Upper lobe of right lung (tissue), 1 donor: Measurements from ENCODE around the gene SLC10A7. TPM values are rescaled to one million over a fixed set of nuclear protein-coding genes. Genes with fewer than 3 reads are reported as not detected.

Source experiments
- ATAC-seq: fragments of 200-7000 bp; cut with Tn5 transposase; one replicate; pipeline ENCODE4 v1.9.1; 2020; ENCODE audit warnings: mild to moderate bottlenecking, moderate library complexity
- DNase-seq: peaks from one replicate; pipeline ENCODE4 v3.0.0-alpha.2; 2020
- H3K27ac ChIP-seq: fragments of 200-600 bp; one replicate; pipeline ENCODE4 v1.8.0; 2022
- H3K27me3 ChIP-seq: fragments of 200-600 bp; one replicate; pipeline ENCODE4 v1.8.0; 2022; ENCODE audit warnings: mild to moderate bottlenecking
- H3K36me3 ChIP-seq: fragments of 200-600 bp; one replicate; pipeline ENCODE4 v1.8.0; 2022
- H3K4me1 ChIP-seq: fragments of 200-600 bp; one replicate; pipeline ENCODE4 v1.8.0; 2022
- H3K4me3 ChIP-seq: fragments of 200-600 bp; one replicate; pipeline ENCODE4 v1.8.0; 2022; ENCODE audit warnings: mild to moderate bottlenecking
- H3K9me3 ChIP-seq: fragments of 200-600 bp; one replicate; pipeline ENCODE4 v1.8.0; 2022
- intact Hi-C: fragments of 100-400 bp; cut with DNase I; formaldehyde crosslinking; loops from one replicate; pipeline ENCODE4 v1.11.0; 2022
- total RNA-seq: library from RNA; stranded (reverse); fragmentation: NEBNext Ultra II Directional; extraction: Animal tissue kit (Norgen Biotek cat#: 25700); gene quantifications from one replicate; pipeline ENCODE4 v1.2.1, GENCODE V29; 2021
- TF ChIP-seq, protein P1 (sequence below): fragments of 200-600 bp; IDR thresholded peaks from one replicate; pipeline ENCODE4 v1.8.0; 2022; ENCODE audit warnings: antibody characterized with exemption
- donor health status: DM: no; HTN: yes; CAD: no; lungs with severe emphysema.

Gene SLC10A7
- total RNA-seq, 1 donor from 2014 or later: 19.3 TPM

DNA sequence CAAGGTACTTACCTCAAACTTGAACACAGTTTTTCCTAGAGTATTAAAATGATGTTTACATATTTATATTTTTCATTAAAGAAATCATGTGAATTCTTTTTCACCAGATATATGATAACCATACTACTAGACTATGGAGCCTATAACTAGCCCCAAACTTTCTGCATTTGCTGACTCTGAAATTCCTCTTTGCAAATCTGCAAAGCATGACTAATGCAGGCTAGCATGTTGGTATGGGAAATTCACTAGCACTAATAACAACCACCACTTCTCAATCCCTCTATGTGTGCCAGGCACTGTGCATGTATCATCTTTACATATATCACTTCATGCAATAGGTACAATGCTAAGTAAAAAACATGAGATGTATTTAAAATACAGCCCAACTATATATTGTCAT lies 51.1 kb downstream of the SLC10A7 start:
- no peak for ATAC-seq
- Histone ChIP-seq H3K36me3 (no peaks in the 10 kb centered on the region), H3K27me3 (no peaks in the 10 kb centered on the region), H3K4me1 (no peaks in the 10 kb centered on the region), H3K4me3 (no peak overlapping the region), H3K9me3 (no peaks in the 10 kb centered on the region), H3K27ac (no peak overlapping the region)
- DNase-seq: no peak
- TF ChIP-seq, protein P1, sequence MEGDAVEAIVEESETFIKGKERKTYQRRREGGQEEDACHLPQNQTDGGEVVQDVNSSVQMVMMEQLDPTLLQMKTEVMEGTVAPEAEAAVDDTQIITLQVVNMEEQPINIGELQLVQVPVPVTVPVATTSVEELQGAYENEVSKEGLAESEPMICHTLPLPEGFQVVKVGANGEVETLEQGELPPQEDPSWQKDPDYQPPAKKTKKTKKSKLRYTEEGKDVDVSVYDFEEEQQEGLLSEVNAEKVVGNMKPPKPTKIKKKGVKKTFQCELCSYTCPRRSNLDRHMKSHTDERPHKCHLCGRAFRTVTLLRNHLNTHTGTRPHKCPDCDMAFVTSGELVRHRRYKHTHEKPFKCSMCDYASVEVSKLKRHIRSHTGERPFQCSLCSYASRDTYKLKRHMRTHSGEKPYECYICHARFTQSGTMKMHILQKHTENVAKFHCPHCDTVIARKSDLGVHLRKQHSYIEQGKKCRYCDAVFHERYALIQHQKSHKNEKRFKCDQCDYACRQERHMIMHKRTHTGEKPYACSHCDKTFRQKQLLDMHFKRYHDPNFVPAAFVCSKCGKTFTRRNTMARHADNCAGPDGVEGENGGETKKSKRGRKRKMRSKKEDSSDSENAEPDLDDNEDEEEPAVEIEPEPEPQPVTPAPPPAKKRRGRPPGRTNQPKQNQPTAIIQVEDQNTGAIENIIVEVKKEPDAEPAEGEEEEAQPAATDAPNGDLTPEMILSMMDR: no peak
- intact Hi-C loops: no loop called here

DNA sequence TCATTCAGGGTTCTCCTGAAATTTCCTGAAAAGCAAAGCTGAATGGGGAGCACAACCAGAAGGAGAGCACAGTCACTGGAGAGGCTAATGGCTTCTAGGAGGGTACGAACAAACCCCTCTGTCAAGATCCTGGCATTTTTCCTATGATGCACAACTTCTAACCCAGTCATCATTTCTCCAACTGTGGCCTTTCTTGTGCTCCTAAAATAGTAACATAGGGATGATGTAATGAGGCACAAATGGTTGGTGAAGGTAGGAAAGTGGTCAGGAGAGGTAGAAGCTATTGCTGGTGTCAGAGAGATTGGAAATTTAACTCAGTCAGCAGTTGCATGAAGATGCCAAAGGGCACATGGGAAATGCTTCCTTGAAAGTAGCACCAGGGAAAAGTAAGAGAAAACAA lies 52.7 kb downstream of the SLC10A7 start:
- H3K4me3 ChIP-seq: no peak overlapping the region
- H3K36me3 ChIP-seq: no peaks in the 10 kb centered on the region
- TF ChIP-seq, protein P1: no peak
- DNase-seq (no peak), ATAC-seq (no peak)
- H3K9me3 ChIP-seq: no peaks in the 10 kb centered on the region
- no peaks in the 10 kb centered on the region for H3K27me3 ChIP-seq
- H3K4me1 ChIP-seq: no peaks in the 10 kb centered on the region
- intact Hi-C loops: no loop called here
- H3K27ac ChIP-seq: no peak overlapping the region

DNA sequence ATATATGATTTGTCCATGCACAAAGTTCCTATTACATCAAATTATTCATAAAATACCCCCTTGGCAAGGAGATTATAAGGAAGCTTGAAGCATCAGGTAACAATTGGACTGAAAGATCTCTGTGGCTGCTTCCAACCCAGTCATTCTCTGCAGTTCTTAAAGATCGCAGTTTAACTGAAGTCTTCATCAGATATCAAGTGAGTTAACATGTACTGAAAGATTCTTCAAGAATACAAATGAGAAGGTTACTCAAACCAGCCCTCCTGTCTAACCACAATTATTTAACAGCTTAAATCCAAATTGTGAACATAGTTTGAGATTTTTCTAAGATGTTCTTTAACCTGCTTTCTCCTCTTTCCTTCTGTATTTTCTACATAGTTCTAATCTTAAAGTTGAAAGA lies 56.1 kb downstream of the SLC10A7 start:
- no peak for ATAC-seq
- no peak overlapping the region for H3K4me3 ChIP-seq
- intact Hi-C loops: no loop called here
- H3K36me3 ChIP-seq: no peaks in the 10 kb centered on the region
- no peak for DNase-seq
- H3K9me3 ChIP-seq: no peaks in the 10 kb centered on the region
- H3K27me3 ChIP-seq: no peaks in the 10 kb centered on the region
- no peaks in the 10 kb centered on the region for H3K4me1 ChIP-seq
- TF ChIP-seq, protein P1: no peak
- H3K27ac ChIP-seq: no peak overlapping the region

DNA sequence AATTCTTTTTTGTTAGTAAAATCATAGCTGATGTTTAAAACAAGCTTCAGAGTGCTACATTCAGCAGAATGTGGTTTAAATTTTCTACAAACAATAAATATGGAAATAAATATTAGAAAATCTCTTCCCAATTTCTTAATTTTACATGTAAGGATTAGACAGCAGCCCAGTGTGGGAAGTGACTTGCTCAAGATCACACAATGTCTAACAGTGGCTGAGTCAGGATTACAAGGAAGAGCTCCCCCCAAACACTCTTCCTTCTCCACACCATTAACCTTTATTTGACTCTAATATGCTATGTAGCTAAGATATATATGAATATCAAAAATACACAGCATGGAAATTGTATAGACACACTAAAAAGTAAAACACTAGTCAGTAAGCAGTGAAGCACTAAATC lies 59.5 kb downstream of the SLC10A7 start:
- Histone ChIP-seq H3K36me3 (no peaks in the 10 kb centered on the region), H3K27me3 (no peaks in the 10 kb centered on the region), H3K27ac (no peak overlapping the region), H3K9me3 (no peaks in the 10 kb centered on the region), H3K4me1 (no peaks in the 10 kb centered on the region), H3K4me3 (no peak overlapping the region)
- DNase-seq (no peak), ATAC-seq (no peak)
- TF ChIP-seq, protein P1: no peak
- intact Hi-C loops: no loop called here

DNA sequence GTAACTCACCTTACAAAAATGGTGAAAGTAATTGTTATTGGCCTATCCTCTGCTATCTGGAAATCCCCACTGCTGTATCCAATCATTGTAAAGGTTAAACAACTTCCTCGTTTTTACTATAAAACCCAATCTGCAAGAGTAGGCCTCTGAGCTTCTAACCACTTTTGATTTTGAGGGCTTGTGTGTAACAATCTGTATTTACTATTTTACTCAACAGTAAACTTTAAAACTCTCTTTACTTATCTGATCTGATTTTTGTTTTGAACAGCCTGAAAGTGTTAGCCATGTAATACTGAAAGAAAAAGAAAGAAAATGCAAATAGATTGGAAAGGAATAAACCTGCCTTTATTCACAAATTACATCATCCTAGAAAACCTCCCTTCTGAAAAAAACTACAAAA lies 63.1 kb downstream of the SLC10A7 start:
- no peaks in the 10 kb centered on the region for H3K36me3 ChIP-seq
- no peak overlapping the region for H3K27ac ChIP-seq
- ATAC-seq (no peak), DNase-seq (no peak)
- H3K4me3 ChIP-seq: no peak overlapping the region
- H3K4me1 ChIP-seq: no peaks in the 10 kb centered on the region
- H3K9me3 ChIP-seq: no peaks in the 10 kb centered on the region
- intact Hi-C loops: no loop called here
- no peaks in the 10 kb centered on the region for H3K27me3 ChIP-seq
- TF ChIP-seq, protein P1: no peak

DNA sequence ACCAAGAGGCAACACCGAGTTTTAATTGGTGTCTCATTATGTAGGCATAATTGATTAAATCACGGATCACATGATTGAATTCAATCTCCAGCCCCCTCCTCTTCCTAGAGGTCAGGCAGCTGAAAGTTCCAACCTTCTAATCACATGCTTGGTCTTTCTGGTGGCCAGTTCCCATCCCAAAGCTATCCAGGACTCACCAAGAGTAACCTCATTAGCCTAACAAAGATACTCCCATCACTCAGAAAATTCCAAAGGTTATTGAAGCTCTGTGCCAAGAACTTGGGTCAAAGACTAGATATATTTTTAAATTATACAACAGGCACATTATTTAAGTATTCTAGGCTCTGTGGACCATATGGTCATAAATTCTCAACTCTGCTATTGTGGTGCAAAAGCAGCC lies 65.1 kb downstream of the SLC10A7 start:
- no peaks in the 10 kb centered on the region for H3K36me3 ChIP-seq
- no peaks in the 10 kb centered on the region for H3K27me3 ChIP-seq
- intact Hi-C loops: no loop called here
- TF ChIP-seq, protein P1: no peak
- DNase-seq (no peak), ATAC-seq (no peak)
- H3K27ac ChIP-seq: no peak overlapping the region
- H3K9me3 ChIP-seq: no peaks in the 10 kb centered on the region
- no peak overlapping the region for H3K4me3 ChIP-seq
- H3K4me1 ChIP-seq: no peaks in the 10 kb centered on the region
